GM12865 (cell line): Measurements from ENCODE around the gene RPL32.
A peak's percentile ranks its signal among the peaks of the same experiment; 100 is the strongest.

Experiments
- DNase-seq: peaks from one replicate; pipeline ENCODE4 v3.0.0; 2010; ENCODE audit warnings: low read depth
- H3K4me3 ChIP-seq: 2 replicates; pipeline ENCODE4 v1.5.1; 2011; ENCODE audit warnings: mild to moderate bottlenecking, low read depth, low read length, control low read depth
- TF ChIP-seq, protein P1 (sequence below): IDR thresholded peaks from 2 replicates; pipeline ENCODE4 v1.5.1; 2011; ENCODE audit warnings: low read length, control low read depth, low read depth, inconsistent platforms; ENCODE audit not compliant: insufficient read depth; ENCODE audit errors: missing control alignments

RPL32 gene

DNA sequence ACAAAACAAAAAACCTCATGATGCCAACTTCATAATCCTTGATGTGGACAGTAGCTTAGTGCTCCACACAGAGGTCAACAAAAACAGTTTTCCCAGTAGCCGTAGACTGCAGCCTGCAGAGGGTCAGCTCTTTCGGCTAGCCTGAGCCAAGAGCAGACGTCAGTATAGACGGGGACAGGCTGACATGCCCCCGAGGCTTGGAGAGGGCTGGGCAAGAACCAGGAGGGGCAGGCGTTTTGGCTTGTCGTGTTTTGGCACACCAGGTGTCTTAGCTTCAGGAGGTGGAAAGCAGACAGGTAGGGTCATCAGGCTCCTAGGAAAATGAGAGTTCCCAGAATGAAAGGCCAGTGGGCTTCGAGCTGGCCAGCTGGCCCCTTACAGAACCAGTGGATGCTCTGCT is 23.1 kb downstream of the RPL32 start:
- no peak for DNase-seq
- H3K4me3 ChIP-seq = no peak overlapping the region
- TF ChIP-seq, protein P1, sequence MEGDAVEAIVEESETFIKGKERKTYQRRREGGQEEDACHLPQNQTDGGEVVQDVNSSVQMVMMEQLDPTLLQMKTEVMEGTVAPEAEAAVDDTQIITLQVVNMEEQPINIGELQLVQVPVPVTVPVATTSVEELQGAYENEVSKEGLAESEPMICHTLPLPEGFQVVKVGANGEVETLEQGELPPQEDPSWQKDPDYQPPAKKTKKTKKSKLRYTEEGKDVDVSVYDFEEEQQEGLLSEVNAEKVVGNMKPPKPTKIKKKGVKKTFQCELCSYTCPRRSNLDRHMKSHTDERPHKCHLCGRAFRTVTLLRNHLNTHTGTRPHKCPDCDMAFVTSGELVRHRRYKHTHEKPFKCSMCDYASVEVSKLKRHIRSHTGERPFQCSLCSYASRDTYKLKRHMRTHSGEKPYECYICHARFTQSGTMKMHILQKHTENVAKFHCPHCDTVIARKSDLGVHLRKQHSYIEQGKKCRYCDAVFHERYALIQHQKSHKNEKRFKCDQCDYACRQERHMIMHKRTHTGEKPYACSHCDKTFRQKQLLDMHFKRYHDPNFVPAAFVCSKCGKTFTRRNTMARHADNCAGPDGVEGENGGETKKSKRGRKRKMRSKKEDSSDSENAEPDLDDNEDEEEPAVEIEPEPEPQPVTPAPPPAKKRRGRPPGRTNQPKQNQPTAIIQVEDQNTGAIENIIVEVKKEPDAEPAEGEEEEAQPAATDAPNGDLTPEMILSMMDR = no peak

DNA sequence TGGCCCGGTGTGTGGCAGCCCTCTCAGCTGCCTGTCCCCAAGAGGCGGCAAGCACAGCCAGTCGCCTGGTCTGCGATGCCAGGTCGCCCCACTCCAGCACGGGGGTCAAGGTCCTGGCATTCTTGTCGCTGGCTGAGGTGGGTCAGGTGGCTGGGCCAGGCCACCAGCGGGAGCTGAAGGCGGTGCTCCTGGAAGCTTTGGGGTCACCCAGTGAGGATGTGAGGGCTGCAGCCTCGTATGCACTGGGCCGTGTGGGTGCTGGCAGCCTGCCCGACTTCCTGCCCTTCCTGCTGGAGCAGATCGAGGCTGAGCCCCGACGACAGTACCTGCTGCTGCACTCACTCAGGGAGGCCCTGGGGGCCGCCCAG is 24.0 kb downstream of the RPL32 start:
- TF ChIP-seq, protein P1 = no peak
- no peak for DNase-seq
- H3K4me3 ChIP-seq = no peak overlapping the region

DNA sequence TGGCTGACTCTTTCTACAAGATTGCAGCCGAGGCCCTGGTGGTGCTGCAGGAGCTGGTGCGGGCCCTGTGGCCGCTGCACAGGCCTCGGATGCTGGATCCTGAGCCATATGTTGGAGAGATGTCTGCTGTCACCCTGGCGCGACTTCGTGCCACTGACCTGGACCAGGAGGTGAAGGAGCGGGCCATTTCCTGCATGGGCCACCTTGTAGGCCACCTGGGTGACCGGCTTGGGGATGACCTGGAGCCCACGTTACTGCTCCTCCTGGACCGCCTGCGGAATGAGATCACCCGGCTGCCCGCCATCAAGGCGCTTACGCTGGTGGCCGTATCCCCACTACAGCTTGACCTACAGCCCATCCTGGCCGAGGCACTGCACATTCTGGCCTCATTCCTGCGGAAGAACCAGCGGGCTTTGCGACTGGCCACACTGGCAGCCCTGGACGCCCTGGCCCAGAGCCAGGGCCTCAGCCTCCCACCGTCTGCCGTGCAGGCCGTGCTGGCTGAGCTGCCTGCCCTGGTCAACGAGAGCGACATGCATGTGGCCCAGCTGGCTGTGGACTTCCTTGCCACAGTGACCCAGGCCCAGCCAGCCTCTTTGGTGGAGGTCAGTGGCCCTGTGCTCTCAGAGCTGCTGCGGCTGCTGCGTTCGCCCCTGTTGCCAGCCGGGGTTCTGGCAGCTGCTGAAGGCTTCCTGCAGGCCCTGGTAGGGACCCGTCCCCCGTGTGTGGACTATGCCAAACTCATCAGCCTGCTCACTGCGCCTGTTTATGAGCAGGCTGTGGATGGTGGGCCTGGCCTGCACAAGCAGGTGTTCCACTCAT is 24.6 kb downstream of the RPL32 start:
- no peak overlapping the region for H3K4me3 ChIP-seq
- no peak for DNase-seq
- TF ChIP-seq, protein P1 = no peak

DNA sequence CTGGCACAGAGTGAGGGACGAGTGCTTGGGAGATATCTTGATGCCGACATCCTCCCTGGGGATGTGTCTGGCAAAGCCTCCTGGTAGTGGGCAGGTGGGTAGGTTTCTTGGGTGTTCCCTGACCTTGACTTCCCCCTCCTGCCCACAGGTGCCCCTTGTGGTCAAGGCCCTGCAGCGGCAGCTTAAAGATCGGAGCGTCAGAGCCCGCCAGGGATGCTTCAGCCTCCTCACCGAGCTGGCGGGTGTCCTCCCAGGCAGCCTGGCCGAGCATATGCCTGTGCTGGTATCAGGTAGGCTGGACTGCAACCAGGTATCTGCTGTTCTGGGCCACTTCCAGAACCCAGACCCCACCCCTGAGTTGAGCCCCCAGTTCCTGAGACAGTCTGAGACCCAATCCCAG is 25.6 kb downstream of the RPL32 start:
- no peak for DNase-seq
- no peak overlapping the region for H3K4me3 ChIP-seq
- TF ChIP-seq, protein P1 = peak; percentile 7

DNA sequence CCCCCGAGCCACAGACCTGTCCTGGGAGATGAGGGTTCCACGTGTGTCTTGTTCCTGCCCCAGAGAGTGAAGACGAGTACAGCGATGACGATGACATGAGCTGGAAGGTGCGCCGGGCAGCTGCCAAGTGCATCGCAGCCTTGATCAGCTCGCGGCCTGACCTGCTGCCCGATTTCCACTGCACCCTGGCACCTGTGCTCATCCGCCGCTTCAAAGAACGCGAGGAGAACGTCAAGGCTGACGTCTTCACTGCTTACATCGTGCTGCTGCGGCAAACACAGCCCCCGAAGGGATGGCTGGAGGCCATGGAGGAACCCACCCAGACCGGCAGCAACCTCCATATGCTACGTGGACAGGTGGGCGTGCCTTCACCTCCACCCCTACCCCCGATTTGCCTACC is 26.3 kb downstream of the RPL32 start:
- no peak overlapping the region for H3K4me3 ChIP-seq
- no peak for DNase-seq
- TF ChIP-seq, protein P1 = no peak

DNA sequence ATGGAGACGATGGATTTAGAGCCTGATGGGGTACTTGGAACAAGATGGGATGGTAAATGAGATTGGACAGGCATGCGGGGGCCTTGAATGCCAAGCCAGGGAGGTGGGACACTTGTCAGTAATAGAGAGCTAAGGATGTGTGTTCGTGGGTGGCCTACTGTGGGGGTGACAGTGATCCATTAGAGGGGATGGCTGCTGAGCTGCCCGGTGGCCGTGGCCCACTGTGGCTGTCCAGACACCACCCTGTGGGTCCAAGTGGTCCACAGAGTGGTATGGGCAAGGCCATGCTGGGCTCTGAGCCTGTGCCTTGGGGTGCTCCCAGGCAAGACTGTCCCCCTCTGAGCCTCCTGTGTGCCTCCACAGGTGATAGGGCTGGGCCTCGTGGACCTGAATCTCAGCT is 27.4 kb downstream of the RPL32 start:
- no peak for DNase-seq
- H3K4me3 ChIP-seq = no peak overlapping the region
- TF ChIP-seq, protein P1 = no peak

DNA sequence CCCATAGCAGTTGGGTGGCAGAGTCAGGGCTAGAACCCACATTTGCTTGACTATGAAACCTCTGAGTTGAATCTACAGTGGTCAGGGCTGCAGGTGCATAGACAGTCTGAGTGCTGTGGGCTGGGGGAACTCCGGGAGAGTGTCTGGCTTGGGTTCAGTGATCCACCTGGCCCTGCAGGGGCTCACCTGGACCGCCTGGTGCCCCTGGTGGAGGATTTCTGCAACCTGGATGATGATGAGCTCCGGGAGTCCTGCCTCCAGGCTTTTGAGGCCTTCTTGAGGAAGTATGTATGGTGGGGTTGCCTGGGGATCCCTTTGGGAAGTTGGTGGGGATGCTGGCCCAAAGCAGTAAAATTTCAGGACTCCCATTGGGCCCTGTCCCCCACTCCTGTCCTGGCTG is 28.6 kb downstream of the RPL32 start:
- no peak for DNase-seq
- H3K4me3 ChIP-seq = no peak overlapping the region
- TF ChIP-seq, protein P1 = no peak
